Fibroblast of upper back skin (primary cell): ENCODE results near the gene GRM8.

ENCODE experiments used
- DNase-seq: peaks from one replicate; pipeline ENCODE4 v3.0.0-alpha.2; 2013

GRM8 gene

DNA sequence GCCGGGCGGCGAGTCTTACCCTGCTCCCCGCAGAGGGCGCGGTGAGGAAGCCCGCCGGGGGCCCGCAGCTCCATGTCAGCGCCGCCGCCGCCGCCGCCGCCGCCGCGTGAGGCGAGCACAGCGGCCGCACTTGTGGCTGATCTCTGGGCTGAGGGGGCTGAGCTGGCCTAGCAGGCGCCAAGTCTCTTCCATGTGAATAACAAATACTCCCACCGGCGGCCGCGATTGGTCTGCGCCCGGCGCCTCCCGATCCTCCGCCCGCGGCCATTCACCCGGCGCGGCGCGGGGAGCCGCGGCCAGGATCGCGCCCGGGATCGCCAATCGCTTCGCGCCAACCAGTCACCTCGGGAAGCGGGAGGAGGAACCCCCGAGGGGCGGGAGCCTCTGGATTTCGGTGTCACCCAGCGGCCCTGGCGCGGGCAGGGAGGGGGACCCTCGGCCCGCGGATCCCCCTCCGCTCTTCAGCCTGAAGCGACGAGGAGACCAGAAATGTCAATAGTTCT lies at the start of gene GRM8:
TSS of gene GRM8 (minus strand) at position 164 of the 503 bp plus-strand sequence.
- peak; percentile 18 for DNase-seq

GRCh38 chr7:127290801-127291361 lies 38.1 kb upstream of the GRM8 start:
- peak; percentile 1 for DNase-seq

- no peak for DNase-seq
Measured at GRCh38 chr7:127290116-127290655, 37.4 kb upstream of the GRM8 start.

- no peak for DNase-seq
Measured at GRCh38 chr7:127287133-127287532, 34.4 kb upstream of the GRM8 start.

DNA sequence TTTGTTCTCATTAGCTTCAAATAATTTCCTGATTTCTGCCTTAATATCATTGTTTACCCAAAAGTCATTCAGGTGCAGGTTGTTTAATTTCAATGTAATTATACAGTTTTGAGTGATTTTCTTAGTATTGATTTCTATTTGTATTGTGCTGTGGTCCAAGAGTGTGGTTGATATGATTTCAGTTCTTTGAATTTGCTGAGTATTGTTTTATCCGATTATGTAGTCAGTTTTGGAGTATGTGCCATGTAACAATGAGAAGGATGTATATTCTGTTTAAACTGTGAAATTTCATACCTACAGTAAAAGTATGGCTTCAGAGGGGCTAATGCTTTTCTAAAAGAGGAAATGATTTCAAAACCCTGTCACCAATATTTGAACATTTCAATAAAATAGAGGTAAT lies 17.4 kb upstream of the GRM8 start:
- DNase-seq, result no peak

DNA sequence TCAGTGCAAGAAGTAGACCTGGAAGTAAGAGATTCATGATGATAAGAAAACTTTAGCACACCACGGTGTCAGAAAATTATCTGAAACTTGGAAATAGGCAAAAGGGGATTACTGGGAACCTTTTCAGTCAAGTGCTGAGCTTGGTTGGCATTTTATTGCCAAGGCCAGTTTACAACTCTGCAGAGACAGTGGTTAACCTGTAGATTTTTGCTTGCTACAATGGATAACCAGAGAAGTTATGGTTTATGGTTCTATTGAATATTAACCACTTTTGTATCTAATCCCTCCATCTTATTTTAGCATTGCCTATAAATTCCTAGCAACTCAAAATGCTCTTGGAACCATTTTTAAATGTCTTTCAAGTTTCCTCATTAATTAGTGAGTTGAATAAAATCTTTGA lies 13.3 kb upstream of the GRM8 start:
- no peak for DNase-seq

GRCh38 chr7:127264219-127264618 lies 11.5 kb upstream of the GRM8 start:
- DNase-seq, result no peak

- no peak for DNase-seq
Measured at GRCh38 chr7:127258111-127258510, 5.4 kb upstream of the GRM8 start.

- no peak for DNase-seq
Measured at GRCh38 chr7:127257086-127257485, 4.3 kb upstream of the GRM8 start.

DNA sequence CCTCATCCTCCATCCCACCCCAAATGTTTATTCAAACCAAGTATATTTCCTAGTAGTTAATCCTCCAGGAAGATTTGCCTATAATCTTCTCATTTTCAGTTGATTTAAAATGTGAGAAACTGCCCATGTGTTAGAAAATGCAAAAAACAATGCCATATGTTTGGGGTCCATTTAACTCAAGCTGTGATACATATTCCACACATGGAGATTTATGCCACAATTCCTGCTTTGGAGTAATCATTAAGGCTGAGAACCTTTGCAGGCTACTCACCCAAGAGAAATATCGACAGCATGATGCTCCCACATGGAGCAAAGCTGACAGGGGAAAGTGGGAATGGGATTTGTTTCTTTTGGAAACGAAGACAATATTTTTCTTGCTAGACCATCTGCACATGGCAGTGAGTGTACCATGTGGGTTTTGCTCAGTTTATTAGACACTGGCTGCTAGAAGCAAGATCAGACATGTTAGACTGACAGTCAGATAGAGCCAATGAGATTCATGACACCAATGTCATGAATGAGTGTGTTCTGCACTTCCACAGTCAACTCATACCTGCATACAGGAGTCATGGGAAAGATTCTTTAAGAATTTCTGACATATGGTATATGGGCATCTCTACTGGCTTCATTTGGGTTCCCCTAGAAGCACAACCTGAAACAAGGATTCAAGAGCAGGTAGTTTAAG lies 3.4 kb upstream of the GRM8 start:
- no peak for DNase-seq

DNA sequence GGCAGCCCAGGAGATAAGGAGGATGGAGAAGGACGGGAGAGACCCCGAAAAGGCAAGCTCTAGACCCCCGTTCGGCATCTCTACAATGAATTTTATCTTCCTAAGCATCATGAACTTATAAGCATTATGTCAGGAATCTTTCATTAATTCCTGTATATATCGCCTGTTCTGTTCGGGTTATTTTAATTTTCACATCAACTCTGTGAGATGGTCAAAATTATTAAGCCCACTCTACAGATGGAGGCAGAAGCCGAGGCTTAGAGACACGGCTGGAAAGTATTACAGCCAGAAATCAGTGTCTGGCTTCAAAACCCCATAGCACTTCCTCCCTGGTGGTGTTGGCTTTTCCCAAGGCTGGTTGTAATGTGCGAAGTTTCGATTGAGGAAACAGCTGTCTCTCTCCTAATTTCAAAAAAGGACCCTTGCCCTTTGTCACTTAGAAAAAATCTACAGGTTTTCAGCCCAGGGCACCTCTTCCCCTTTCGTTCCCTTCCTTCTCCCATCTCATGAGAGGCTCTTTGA lies 1.5 kb upstream of the GRM8 start:
- no peak for DNase-seq

DNA sequence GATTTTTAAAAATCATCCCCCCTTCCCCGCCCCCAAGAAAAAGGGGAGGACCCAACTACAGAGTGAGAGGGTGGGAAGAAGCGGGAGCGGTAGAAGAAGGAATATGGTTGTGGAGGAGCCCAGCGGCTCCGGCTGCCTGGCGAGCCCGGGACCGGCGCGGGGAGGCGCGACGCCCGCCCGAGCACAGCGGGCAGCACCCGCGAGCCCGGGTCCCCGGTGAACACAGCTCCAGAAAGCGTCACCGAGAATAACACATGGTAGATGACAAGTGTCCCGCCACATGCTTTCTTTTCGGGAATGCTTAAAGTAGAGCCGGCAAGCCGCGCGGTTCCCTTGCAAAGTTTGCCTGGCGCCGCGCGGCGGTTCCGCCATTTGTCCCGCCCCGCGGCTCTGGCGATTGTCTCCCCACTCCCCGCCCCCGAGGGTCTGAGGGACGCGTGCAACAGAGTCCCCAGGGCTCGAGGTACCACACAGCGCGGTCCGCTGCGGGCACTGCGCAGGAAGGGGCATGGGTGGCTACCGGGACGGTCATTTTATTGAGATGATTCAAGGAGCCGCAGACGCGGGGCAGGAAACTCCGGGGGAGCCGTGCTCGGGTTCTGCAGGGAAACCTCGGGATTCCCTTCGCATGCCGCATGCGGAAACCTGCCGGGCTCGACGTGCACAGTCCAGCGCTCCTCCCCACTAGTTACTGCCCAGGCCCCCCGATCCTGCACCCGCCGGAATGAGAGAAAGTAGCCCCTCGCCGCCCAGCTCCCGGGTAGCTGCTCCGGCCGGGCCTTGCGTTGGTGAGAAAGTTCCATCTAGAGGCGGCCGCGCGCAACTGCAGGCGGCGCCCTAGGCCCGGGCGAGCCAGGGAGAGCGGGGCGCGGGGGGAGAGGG lies 781 bp upstream of the GRM8 start:
- DNase-seq, result peak; percentile 40

- DNase-seq, result no peak
Measured at GRCh38 chr7:127252377-127252713, 396 bp downstream of the GRM8 start.

- no peak for DNase-seq
Measured at GRCh38 chr7:127251465-127252376, 1.0 kb downstream of the GRM8 start.

DNA sequence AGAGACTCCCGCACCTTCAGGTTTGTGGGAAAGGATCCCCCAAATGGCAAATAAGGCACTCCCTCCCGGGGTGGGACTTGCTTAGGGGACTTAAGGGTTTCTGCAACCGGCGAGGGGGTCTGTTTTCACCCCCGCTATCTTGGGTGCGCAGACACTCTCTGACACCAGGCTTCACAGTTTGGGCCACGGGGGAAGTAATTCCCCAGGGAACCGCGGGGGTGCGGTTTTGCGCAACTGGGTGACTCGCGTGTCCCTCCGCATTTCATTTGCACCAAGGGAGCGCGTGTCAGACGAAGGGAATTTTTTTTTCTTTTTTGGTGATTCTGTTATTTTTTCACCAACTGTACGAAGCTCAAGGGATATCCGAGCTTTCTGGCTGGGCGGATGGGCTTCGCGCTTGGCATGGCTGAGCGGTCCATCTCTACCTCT lies 1.7 kb downstream of the GRM8 start:
- no peak for DNase-seq

DNA sequence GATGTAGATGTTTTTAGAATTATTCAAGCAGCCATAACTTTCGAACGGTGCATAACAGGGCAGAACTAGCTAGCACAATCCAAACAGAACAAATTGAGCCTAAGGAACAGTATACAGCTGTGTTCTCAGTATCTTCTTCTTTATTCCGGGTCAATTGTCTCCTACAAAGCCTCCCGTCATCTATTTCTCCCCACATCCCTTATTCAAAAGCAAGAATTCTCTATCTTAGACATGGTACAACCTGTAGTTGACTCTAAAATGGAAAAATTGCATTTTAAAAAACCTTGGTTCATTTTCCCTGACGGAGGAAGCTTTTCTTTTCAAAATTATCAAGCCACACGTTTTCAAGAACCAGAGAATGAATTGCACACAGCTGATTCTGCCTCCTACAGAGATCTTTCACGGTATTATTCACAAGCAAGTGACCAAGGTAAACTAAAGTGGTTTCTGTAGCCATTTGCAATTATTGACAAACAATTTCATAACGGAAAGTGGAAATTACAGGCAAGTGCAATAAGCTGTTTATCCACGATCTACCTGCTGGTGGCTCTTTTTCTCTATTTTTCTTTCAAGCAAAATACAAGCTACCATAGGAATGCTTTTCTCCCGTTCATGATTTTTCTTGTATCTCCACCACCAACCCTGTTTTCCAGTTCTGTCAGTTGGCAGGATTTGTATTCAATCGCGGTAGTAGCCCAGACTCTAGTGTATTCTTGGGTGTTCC lies 2.3 kb downstream of the GRM8 start:
- no peak for DNase-seq

DNA sequence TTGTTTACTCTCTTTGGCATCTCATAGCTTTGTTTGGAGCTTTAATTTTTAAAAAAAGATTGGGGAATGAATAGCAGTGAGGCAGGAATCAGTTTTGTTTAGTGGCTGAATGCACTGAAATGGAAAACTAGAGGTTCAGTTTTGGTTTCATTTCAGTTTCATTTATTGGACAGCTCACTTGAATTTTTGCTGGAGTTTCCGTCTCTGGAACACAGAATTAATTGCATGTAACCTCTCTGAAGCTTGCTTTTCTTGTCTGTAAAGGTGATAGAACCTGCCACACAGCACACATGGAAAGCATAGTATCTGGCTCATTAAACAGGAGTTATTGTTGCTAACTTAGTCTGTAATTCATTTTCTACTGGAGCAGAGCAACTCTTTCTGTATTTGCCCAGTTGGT lies 7.1 kb downstream of the GRM8 start:
- DNase-seq, result no peak

DNA sequence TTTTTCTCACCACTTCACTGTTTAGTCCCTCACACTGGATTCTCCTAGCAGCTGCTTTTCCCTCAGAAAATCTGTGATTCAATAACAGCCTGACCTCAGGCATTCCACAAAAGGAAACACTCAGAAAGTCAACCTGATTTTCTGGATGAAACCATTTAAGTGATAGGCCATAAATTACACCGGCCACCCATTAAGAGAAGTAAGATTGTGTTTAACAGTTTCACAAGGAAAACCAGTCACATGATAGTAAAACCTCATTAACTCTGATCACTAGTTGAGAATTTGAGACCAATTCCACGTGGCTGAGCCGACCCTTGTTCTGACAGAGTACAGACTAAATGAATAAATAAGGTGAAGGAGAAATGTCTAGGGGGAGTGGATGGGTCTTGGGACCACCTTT lies 7.7 kb downstream of the GRM8 start:
- no peak for DNase-seq

DNA sequence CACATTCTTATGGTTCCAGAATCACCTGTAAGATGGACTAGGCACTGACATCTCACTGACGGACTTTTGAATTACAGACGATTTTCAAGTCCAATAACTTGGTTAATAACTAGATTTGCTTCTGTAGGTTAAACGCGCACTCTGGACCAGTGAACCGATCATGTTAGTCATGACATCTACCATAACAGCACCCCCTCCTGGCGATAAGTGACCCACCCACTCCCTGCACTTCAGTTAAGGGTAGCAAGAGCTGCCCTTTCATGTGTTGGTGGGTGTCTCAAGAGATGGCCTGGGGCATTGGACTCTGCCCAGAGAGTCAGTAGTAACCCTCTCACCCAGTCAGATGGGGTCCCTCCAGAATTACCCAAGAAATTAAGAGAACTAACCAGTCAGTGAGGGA lies 12.9 kb downstream of the GRM8 start:
- DNase-seq, result no peak

DNA sequence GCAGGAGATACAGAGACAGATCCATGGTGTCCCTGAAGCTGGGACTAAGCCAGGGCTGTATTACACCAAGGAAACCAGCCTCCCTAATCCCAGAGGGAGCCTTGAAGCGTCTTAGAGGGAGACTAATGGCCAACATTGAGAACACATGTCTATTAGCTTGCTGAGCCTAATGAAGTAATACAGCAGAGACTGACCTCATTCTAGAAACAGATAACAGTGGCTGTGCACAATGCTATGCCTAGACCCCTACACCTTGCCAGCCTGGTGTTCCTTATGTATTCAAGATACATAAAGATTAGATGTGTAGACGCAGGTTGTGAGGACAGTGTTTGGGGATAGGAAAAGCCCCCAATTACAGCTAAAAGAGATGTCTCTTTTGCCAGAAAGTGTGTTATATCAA lies 19.1 kb downstream of the GRM8 start:
- no peak for DNase-seq

- no peak for DNase-seq
Measured at GRCh38 chr7:127231415-127231814, 21.3 kb downstream of the GRM8 start.
